Measurements from ENCODE around the gene DLG1.

DLG1 gene

GRCh38 chr3:197030379-197031314 lies 267.8 kb downstream of the DLG1 start:
- no peak for DNase-seq (ENCODE audit: low read depth, low spot score)

- DNase-seq (ENCODE audit: low read depth, low spot score): peak; percentile 30
Observed at GRCh38 chr3:197029511-197030167, 268.8 kb downstream of the DLG1 start, which contains the start of gene MELTF. Gene MELTF, minus strand, starts transcription at chr3:197029817. Its CDS starts 115 bp downstream, at chr3:197029702.

- DNase-seq (ENCODE audit: low read depth, low spot score): no peak
Observed at GRCh38 chr3:197028728-197029510, 269.5 kb downstream of the DLG1 start.

DNA sequence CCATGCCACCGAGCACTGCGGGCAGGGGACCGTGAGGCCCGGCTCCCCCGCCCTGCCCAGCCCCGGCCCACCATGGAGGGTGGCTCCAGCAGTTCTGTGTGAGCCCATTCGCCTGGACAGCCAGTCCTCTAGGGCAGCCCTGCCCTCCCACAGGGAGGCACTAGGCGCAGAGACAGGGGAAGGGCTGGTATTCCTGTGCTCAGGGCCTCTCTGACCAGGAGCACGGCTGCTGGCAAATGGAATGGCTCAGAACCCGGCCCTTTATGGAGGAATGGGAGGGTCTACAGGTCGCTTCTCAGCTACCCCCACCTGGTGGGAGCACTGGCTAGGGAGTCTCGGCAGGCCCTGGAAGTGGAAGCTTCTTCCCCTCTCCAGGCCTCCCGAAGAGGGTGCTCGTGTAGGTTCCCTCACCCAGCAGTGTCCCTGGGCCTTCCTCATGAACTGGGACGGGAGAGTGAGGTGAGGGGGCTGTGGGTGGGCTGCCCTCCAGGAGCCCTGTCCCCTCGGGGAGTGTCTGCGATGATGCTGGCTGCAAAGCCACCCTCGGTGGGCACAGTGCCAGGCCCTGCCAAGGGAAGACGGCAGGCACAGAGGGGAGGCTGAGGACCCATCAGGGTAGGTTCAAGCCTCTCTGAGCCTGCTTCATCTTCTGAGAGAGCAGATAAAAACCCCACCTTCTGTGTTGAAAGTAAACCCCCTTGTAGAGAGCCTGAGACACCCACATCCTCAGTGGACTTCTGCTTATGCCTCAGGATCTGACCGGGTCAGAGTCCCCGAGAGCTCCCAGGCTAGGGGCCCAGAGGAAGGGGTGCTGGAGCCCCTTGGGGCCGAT lies 270.3 kb downstream of the DLG1 start:
- DNase-seq (ENCODE audit: low read depth, low spot score): no peak

DNA sequence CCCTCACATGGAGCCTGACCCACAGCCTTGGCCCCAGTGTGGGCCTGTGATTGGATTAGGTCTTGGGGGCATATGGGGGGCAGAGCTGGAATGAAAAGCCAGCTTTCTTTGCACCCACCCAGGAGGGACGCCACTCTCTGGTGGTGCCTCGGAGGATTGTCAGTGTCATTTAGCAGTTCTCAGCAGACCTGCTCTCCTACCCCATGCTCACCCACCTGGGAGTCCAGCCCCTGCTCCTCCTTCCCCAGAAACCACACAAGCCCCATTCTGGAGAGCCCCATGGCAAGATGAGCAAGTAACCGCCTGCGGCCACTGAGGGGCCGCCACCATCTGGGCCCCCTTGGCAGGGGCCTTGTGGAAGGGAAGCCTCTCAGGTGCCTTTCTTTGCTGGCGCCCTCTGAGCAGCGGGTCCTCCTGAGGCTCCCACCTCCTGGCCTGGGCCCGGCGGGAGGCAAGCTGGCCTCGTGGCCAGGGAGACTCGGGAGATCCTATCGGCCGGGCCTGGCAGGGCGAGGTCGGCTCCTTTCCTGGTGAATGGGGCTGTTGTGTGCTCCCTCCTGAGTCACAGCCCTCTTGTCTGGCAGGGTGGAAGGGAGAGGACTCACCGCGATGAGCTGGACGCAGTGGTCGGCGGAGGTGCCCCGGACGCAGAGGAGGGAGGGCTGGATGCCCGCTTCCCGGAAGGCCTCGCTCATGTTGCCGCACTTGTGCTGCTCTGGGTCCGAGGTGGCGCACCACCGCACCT lies 271.1 kb downstream of the DLG1 start:
- no peak for DNase-seq (ENCODE audit: low read depth, low spot score)

DNA sequence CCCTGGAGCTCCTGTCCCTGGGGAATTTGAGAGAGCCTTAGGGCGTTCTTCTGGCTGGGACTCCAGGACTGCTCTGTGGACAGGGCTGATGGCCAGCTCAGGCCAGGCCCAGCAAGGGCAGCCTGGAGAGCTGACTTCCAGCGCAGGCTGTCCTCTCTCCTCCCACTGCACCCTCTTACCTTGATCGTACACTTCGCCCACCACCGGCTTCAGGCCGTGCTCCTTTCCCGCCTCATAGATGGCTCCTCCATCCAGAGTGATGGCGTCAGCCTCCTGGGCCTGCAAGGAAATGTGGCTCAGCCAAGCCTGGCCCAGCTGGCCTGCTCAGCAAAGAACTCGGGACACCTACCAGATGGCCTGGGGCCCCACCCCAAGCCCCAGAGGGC lies 271.9 kb downstream of the DLG1 start:
- DNase-seq (ENCODE audit: low read depth, low spot score): no peak

GRCh38 chr3:197025736-197026480 lies 272.5 kb downstream of the DLG1 start:
- no peak for DNase-seq (ENCODE audit: low read depth, low spot score)

GRCh38 chr3:197024881-197025735 lies 273.3 kb downstream of the DLG1 start:
- no peak for DNase-seq (ENCODE audit: low read depth, low spot score)

- no peak for DNase-seq (ENCODE audit: low read depth, low spot score)
Observed at GRCh38 chr3:197023998-197024651, 274.3 kb downstream of the DLG1 start.

DNA sequence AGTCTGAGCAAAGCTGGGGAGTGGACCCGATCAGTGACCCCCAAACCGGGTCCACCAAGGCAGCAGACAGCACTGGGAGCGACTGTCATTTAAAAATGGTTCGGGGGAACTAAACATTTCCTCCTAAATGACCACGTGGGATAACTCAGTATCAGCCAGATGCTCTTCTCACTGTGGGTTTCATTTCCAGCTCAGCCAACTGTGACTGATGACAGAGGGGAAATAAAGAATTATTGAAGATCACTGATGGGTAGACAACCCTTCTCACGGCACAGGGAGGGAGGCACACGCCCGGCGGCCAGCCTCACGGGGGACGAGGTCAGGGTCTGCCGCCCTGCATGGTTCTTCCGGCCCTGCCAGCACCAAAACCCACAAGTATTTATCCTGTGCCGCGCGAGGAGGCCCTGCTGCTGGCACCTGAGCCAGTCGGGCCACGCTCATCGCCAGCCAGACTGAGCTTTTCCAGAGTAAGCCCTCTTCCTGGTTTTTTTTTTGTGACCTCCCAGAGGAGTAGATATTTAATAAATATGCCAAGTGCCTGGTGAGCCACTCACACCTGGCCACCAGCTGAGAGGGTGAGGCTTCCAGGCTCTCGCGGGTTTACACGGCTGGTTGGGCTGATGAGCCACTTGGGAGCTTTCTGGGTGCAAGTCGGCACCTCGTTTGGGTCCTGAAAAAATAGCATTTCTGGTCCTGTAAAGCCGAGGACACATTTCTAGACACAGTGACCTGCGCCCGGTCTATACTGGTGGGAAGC lies 275.0 kb downstream of the DLG1 start:
- DNase-seq (ENCODE audit: low read depth, low spot score): no peak

DNA sequence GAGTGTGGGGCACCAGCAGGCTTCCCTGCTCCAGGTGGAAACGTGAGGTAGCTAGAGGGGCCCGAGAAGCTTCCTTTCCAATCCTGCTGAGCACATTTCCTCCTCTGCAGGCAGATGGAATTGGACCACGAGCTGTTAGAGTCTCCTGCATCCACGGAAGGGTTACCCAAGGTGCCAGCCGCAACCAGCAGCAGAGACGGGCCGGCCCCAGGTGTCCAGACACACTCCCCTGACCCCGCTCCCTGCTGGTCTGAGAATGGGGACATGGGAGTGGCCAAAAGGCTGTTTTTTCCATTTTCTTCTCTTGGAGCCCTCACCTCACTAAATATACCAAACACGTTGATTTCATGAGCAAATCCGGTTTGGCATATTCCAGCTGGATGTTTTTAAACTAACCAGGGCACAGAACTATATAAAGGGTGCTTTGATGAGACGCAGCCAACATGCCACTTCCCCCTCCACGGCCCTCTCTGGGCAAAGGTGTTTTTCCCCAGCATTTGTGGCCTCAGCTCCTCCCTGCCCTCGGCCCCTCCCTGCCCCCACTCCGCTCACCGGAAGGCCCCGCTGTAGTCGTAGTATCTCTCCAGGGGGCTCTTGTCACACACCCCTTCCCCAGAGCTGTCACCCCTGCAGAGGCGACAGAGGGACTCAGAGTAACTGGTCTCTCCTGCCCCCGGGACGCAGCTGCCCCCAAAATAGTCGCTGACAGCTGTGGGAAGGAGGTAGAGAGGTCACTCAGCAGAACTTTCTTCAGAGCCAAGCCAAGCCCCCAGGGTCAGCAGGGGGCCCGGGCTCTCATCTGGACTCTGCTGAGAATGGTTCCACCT lies 275.8 kb downstream of the DLG1 start:
- no peak for DNase-seq (ENCODE audit: low read depth, low spot score)

- DNase-seq (ENCODE audit: low read depth, low spot score): no peak
Observed at GRCh38 chr3:197021729-197022404, 276.5 kb downstream of the DLG1 start.

DNA sequence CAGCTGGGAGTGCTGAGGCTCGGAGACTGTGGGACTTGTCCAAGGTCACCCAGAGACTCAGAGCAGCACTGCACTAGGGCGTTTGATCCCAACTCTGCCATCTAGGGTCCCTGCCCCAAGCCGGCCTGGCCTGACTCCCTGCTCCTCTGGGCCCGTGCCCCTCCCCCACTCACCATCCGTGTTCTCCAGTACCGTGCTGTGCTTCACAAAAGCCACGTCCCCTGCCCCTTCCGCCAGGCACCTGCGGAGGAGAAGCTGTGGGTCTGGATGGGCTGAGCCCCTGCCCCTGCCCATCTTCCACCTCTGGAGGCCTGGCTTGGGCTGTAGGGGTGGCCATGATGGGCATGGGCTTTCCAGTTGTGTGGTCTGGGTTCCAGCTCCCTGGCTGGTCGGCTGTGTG lies 277.2 kb downstream of the DLG1 start:
- DNase-seq (ENCODE audit: low read depth, low spot score): no peak

DNA sequence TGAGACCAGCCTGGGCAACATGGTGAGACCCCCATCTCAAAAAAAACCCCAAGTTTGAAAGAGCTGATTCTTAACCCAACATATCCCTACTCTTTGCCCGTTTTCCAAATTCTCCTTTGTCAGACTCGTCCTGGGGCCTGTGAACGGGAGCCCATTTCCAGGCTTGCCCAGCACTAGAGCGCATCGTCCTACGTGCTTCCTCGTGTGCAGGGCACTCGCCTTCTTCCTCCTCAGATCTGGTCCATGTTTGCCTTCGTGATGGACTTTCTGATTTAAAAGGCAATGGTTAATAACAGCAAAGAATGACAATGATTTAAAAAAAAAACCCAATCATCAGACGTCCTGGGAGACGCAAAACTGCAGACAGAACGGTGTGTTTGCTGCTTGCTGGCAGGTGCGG lies 278.9 kb downstream of the DLG1 start:
- DNase-seq (ENCODE audit: low read depth, low spot score): no peak

GRCh38 chr3:197019021-197019420 lies 279.4 kb downstream of the DLG1 start:
- DNase-seq (ENCODE audit: low read depth, low spot score): no peak

GRCh38 chr3:197017003-197017402 lies 281.4 kb downstream of the DLG1 start:
- DNase-seq (ENCODE audit: low read depth, low spot score): no peak
